NCI-H2196 (cell line): ENCODE results near the gene PIGC.

Source experiments
- DNase-seq: peaks from one replicate; lab custom pipeline; 2025; ENCODE audit not compliant: unreplicated experiment; lab: John Stamatoyannopoulos, UW

PIGC gene

GRCh38 chr1:172430128-172430454 lies 13.8 kb downstream of the PIGC start:
- no peak for DNase-seq

DNA sequence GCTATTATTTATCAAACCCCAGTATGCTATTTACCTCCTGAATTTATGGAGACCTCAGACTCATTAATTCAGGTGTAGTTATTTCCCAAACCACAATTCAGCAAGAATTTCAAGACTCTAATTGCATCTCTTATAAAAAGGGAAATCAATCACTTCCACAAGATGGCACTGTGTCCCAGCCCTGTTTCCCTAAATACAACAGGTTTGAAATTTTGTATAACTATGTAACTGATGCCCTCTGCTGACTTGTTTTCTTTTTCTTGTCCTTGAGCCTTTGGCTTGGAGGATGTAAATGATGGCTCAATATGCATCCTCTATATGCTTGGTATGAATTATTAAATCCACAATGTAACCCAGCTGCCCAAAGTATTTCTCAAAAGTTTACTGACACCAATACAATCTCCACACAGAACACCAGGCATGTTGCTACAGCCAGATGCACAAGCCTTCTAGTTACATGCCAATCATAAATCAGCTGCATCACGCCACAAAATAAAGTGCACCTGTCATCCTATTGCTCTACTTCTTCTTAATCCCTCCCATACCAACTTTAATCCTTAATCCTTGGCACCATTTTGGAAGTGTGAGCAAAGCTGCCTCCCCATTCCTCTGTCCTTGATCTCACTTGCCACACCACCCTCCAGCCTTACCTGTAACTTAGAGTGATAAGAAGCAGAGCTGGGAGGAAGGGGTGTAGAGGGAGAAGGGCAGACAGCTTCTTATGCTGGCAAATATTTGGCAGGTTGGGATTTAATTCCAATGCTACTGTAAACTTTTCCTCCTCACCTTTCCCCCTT lies 14.3 kb downstream of the PIGC start:
- peak; percentile 27 for DNase-seq

DNA sequence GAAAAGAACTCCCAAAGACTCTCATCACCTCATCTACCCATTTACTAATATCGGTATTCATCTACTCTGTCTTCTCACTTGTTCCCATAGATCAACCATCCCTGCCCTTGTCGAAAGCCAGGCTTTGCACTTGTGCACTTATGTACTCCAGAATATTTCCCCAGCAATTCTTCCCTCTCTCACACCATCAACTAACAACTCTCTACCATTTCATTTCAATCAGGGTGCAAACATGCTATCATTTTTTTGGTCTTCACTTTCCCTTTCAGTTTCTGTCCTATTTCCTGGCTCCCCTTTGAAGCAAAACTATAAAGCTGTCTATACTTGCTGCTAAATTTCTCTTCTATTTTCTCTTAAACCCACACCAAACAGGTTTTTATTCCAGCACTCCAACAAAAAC lies 16.7 kb downstream of the PIGC start:
- DNase-seq, result no peak

DNA sequence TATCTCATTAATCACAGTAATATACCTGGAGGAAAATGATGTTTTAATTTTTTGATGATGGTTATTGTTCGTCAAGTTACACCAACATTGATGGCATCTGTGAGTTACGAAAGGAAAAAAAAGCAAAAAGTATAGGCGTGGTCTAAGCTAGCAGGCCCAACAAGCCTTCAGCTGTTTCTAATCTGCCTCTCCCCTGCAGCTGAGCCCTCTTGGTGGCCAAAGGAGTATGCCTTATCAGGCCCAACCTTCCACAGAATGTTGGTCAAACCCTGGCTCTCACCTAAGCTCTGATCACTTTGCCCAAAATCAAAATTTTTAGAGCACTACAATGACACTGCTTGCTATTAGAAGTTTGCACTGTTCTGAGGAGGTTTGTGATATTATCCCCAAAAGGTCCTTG lies 18.5 kb downstream of the PIGC start:
- no peak for DNase-seq

DNA sequence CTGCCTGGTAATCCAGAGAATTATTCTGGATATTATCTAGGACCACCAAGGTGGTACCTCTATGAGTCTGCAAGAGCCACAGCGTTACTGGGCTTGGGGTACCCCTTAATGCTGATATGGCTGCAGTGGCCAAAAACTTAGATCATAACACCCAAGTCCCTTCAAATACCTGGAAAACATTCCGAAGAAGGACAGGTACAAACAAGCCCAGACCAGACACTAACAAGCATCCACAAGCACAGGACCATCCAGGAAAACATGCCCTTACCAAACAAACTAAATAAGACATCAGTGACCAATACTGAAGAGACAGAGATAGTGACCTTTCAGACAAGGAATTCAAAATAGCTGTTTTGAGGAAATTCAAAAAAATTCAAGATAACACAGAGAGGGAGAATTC lies 20.5 kb downstream of the PIGC start:
- no peak for DNase-seq

DNA sequence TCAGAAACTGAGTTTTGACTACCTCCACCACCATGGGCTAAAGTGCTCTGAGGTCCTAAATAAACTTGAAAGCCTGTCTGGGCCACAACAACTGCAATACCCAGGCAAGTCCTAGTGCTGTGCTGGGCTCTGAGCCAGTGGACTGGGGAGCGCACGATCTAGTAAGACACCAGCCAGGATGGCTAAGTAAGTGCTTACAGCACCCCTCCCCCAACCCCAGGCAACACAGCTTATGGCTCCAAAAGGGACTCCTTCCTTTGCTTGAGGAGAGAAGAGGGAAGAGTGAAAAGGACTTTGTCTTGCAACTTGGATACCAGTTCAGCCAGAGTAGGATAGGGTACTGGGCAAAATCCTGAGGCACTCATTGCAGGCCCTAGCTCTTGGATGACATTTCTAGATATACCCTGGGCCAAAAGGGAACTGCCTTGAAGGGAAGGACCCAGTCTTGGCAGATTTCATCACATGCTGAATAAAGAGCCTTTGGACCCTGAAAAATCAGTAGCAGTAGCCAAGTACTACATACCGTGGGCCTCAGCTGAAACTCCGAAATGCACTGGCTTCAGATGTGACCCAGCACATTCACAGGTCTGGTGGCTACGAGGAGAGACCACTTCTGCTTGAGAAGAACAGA lies 21.8 kb downstream of the PIGC start:
- DNase-seq, result no peak

DNA sequence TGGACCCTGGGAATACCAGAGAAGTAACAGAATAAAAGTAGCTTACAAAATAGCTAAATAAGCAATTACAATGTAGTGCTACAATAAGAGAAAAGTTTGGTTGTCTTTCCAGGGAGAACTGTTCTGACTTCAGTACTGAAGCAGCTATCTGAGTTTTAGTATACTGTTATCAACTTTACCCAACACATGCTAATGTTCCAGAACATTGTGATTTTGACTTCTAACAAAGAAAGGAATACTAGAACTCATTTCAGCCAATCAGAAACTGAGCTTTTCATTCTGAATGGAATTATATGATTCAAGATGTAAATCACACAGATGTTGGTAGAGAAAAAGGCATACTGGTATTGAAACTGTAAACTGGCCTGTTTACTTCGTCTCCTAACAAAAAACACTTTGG lies 23.5 kb downstream of the PIGC start, which contains the start of gene C1orf105:
Gene C1orf105 (plus strand): TSS at position 301 of the 400 bp plus-strand sequence. CDS start 201 bp downstream, outside the sequence.
- DNase-seq, result no peak

DNA sequence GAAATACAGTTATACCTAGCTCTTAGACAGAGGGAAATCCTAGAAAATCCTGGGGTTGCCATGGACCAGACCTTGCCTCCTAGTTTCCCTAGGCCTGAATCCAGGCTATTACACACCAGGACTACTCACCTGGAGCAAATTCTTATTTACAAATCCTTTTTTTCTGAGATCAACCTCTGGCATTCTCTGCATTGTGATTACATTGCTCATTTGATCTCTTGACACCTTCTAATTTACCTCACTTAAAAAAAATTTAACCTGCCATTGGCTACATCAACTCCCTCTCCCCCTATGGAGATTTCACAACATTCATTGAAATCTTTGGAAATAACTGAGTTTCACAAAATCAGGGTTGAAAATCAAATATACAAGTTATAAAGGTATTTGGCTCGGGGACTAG lies 26.3 kb downstream of the PIGC start:
- no peak for DNase-seq

GRCh38 chr1:172416496-172417035 lies 27.3 kb downstream of the PIGC start:
- no peak for DNase-seq

GRCh38 chr1:172414331-172414730 lies 29.5 kb downstream of the PIGC start:
- no peak for DNase-seq

GRCh38 chr1:172411791-172412338 lies 32.0 kb downstream of the PIGC start:
- no peak for DNase-seq

DNA sequence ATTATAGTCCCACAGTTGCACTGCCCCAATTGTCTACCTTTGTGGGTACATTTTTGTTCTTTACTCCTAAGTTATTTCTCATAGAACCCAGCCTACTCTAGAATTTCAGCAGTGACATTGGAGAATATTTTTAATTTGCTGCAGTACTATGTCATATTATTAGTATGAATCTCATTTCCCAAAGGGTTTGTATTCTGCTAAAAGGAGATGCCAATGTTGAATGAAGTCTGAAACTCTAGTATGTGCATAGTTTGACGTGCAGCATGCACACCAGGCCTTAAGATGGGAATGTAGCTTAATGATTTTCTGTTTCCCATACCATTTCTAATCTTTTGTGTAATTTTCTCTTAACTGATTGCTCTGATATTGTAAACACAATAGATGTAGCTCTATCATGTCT lies 33.8 kb downstream of the PIGC start:
- no peak for DNase-seq

- no peak for DNase-seq
These were observed 34.9 kb downstream of the PIGC start for GRCh38 chr1:172408958-172409357.

GRCh38 chr1:172406968-172407367 lies 36.9 kb downstream of the PIGC start:
- DNase-seq, result no peak

- no peak for DNase-seq
These were observed 38.0 kb downstream of the PIGC start for GRCh38 chr1:172405912-172406311.

DNA sequence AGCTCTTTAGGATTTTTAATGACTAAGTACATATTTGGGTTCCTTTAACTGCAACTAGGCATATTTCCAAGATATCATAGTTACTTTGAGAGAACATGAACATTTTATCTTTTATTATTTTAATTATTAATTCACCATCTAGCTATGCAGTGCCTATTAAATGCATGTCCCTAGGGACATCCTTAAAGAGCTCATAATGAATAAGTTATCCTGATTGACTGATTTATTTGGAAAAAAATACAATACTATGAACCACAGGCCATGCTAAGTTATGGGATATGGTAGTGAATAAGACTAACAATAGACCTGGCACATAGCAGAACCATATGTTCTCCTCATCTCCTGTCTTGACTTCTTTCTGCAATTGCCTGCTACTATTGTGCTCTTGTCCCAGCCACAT lies 39.7 kb downstream of the PIGC start:
- no peak for DNase-seq

DNA sequence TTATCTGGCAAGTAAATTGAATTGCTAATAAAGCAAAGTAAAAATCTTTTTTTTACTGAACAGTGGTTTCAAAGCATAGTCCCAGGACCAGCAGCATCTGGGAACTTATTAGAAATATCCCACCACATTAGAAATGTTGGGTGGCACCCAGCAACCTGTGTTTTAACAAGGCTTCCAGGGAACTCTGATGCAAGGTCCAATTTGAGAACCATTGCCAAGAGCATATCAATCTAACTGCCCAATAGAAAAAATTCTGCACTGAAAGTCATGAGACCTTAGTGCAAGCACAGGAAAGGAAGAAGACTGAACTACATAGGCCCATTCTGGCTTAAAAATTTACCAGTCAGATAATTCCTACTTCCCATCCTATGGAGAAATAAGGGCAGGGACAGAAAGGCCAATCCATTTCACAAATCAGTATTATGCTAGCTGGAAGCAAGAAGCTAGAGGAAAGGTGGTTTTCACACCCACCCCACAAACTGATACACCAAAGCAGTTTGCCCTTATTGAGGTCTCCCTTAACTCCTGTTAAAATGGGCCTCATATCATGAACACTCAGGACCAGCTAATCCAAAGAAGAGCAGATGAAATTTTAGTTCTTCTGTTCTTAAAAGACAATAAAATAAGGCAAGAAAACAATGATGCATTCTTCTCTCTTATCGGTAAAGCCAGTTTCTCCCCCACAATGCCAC lies 40.8 kb downstream of the PIGC start:
- DNase-seq, result no peak

DNA sequence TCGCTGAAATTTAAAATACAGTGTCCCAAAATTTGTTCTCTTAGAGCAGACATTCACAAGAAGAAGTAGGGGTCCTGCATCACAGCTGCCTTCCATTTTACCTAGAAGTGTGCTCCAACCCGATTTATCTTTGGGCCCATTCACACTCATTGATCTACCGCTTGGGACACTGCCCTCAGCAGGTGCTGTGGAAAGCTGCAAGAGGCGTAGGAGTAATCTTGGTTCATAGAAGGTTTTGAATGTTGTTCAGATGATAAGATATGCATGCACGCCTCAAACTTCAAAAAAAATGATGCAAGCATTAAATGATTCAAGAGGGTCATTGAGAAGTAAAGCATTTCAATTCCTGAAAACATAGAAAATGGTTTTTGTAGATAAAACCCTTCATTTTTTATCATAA lies 42.0 kb downstream of the PIGC start:
- DNase-seq, result no peak

DNA sequence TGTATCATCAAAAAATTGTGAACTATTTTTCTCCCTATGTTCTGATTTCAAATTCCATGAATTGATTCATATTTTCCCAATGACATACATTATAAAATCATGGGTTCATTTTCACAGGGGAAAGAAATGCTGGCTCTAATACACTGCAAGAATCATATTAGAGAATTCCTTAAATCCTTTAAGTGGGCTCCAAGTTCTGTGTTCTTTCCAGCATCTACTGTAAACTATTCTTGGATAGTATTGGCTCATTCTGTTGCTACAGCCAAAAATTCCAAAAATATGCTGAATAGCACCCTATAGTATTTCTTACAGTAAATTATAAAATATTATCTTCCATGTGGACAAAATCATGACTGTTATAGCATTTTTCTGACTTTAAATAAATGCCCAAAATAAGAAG lies 42.4 kb downstream of the PIGC start:
- no peak for DNase-seq

- no peak for DNase-seq
These were observed 43.2 kb downstream of the PIGC start for GRCh38 chr1:172400722-172401105.
